NT2/D1 (cell line): Measurements from ENCODE around the gene OCLN.
"Not testable (repeated sequence)": the region's sequence is repeated elsewhere in the genome, so short reads cannot be mapped to it uniquely, and the experiment has no call there.

Source experiments
- DNase-seq: peaks from one replicate; pipeline ENCODE4 v3.0.0-alpha.2; 2011; ENCODE audit warnings: low read depth, low spot score
- H3K27me3 ChIP-seq: 2 replicates; pipeline ENCODE4 v1.6.0; 2011; ENCODE audit warnings: mild to moderate bottlenecking; ENCODE audit not compliant: insufficient read length, insufficient read depth
- H3K36me3 ChIP-seq: 2 replicates; pipeline ENCODE4 v1.6.1; 2011; ENCODE audit warnings: mild to moderate bottlenecking, low read length, mixed read lengths; ENCODE audit not compliant: insufficient read depth, insufficient read length
- H3K4me1 ChIP-seq: 2 replicates; pipeline ENCODE4 v1.5.1; 2011; ENCODE audit not compliant: insufficient read depth, insufficient read length
- H3K4me3 ChIP-seq: 2 replicates; pipeline ENCODE4 v1.5.1; 2011; ENCODE audit warnings: low read depth; ENCODE audit not compliant: insufficient read length
- H3K9ac ChIP-seq: 2 replicates; pipeline ENCODE4 v1.6.0; 2011; ENCODE audit warnings: low read depth; ENCODE audit not compliant: insufficient read length
- H3K9me3 ChIP-seq: 2 replicates; pipeline ENCODE4 v1.5.1; 2011; ENCODE audit warnings: mild to moderate bottlenecking, low read length; ENCODE audit not compliant: insufficient read depth
- SUZ12 ChIP-seq: IDR thresholded peaks from 2 replicates; pipeline ENCODE4 v1.6.1; 2011; ENCODE audit not compliant: insufficient read length, insufficient read depth; ENCODE audit errors: extremely low read depth
- YY1 ChIP-seq: IDR thresholded peaks from 2 replicates; pipeline ENCODE4 v1.6.1; 2011; ENCODE audit not compliant: insufficient read length, insufficient read depth
- ZNF274 ChIP-seq: IDR thresholded peaks from 2 replicates; pipeline ENCODE4 v1.6.1; 2011; ENCODE audit warnings: mild to moderate bottlenecking, low read depth, low read length

The OCLN gene

DNA sequence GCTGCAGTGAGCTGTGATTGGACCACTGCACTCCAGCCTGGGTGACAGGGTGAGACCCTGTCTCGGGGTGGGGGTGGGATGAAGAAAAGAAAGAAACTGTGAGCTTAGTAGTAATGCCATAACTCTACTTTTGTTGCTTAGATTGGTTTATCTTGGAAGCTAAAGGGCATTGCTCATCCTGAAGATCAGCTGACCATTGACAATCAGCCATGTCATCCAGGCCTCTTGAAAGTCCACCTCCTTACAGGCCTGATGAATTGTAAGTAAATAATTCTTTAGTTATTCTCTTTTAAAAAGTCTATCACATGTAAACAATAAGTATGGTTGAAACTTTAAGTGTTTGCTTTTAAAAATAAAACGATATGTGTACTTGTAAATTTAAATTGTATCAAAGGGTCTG, 11.4 kb downstream of the OCLN start:
- H3K9ac ChIP-seq: no peak overlapping the region
- TF ChIP-seq YY1: no peak
- no peak for TF ChIP-seq ZNF274
- TF ChIP-seq SUZ12: no peak
- H3K4me3 ChIP-seq: no peak overlapping the region
- H3K36me3 ChIP-seq: peaks cover 8% of the 10 kb centered on the region
- DNase-seq: no peak
- H3K9me3 ChIP-seq: no peaks in the 10 kb centered on the region
- H3K27me3 ChIP-seq: no peaks in the 10 kb centered on the region
- H3K4me1 ChIP-seq: peaks cover 5% of the 10 kb centered on the region

DNA sequence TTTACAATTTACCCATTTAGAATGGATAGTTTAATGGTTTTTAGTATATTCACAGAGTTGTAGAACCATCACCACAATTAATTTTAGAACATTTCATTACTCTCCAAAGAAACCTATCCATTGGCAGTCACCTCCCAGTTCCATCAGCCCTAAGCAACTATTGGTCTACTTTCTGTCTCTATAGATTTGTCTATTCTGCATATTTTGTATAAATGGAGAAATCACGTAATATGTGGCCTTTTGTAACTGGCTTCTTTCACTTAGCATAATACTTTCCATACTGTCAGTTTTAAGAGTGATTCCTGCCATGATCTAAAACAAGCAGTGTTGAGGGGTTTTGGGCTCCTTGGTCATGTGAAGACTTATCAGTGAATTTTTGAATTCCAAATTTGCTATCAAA, 12.7 kb downstream of the OCLN start:
- Histone ChIP-seq H3K9me3 (no peaks in the 10 kb centered on the region), H3K4me1 (peaks cover 5% of the 10 kb centered on the region), H3K9ac (no peak overlapping the region), H3K36me3 (peaks cover 15% of the 10 kb centered on the region), H3K4me3 (no peak overlapping the region), H3K27me3 (no peaks in the 10 kb centered on the region)
- DNase-seq: no peak
- TF ChIP-seq ZNF274 (no peak), YY1 (no peak), SUZ12 (no peak)

DNA sequence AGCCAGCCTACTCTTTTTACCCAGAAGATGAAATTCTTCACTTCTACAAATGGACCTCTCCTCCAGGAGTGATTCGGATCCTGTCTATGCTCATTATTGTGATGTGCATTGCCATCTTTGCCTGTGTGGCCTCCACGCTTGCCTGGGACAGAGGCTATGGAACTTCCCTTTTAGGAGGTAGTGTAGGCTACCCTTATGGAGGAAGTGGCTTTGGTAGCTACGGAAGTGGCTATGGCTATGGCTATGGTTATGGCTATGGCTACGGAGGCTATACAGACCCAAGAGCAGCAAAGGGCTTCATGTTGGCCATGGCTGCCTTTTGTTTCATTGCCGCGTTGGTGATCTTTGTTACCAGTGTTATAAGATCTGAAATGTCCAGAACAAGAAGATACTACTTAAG, 16.6 kb downstream of the OCLN start:
- DNase-seq: no peak

DNA sequence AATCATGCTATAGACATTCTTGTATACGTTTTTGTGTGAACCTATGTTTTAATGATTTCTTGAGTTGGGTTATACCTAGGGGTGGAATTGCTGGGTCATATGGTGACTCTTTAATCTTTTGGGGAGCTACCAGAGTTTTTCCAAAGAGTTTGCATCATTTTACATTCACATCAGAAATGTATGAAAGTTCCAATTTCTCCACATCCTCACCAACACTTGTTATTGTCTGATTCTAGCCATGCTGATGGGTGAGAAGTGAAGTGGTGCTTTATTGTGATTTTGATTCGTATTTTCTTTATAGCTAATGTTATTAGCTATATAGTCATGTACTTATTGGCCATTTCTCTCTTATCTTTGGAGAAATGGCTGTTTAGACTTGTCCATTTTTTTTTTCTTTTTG, 18.1 kb downstream of the OCLN start:
- Histone ChIP-seq H3K9me3 (no peaks in the 10 kb centered on the region), H3K9ac (no peak overlapping the region), H3K4me1 (no peaks in the 10 kb centered on the region), H3K27me3 (no peaks in the 10 kb centered on the region), H3K36me3 (peaks cover 14% of the 10 kb centered on the region), H3K4me3 (no peak overlapping the region)
- TF ChIP-seq SUZ12 (no peak), YY1 (no peak), ZNF274 (no peak)
- DNase-seq: no peak

More for the DNA sequence above, 16.6 kb downstream of the OCLN start:
- no peak overlapping the region for H3K4me3 ChIP-seq
- TF ChIP-seq SUZ12 (no peak), ZNF274 (no peak), YY1 (no peak)
- H3K36me3 ChIP-seq: peaks cover 15% of the 10 kb centered on the region
- H3K9me3 ChIP-seq: no peaks in the 10 kb centered on the region
- no peaks in the 10 kb centered on the region for H3K27me3 ChIP-seq
- H3K9ac ChIP-seq: no peak overlapping the region
- H3K4me1 ChIP-seq: no peaks in the 10 kb centered on the region

DNA sequence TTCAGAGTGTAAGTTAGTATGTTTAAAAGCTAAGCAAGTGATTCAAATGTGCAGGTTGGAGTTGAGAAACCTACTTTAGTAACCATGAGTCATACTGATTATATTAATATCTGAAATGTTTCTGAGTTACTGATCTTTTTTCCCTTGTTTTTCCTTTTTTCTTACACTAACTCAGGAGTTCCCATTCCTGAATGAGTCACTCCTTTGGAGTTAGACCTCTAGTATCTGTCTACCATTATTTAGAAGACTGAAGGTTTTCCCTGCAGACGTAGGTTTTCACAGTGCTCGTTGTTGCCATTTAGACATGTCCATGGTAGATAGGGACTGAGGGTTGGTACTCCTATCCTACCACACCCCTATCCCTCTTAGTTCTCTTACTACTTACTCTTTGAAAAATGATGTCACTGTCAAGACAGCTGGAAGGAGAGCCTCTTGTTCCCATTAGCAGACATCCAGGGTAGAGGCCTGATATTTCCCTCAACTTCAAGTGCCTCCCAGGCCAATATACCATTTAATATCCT, 20.2 kb downstream of the OCLN start:
- DNase-seq: no peak
- no peaks in the 10 kb centered on the region for H3K9me3 ChIP-seq
- peaks cover 9% of the 10 kb centered on the region for H3K36me3 ChIP-seq
- no peak overlapping the region for H3K9ac ChIP-seq
- H3K27me3 ChIP-seq: no peaks in the 10 kb centered on the region
- TF ChIP-seq YY1: no peak
- TF ChIP-seq ZNF274: no peak
- no peak for TF ChIP-seq SUZ12
- H3K4me3 ChIP-seq: no peak overlapping the region
- H3K4me1 ChIP-seq: no peaks in the 10 kb centered on the region

DNA sequence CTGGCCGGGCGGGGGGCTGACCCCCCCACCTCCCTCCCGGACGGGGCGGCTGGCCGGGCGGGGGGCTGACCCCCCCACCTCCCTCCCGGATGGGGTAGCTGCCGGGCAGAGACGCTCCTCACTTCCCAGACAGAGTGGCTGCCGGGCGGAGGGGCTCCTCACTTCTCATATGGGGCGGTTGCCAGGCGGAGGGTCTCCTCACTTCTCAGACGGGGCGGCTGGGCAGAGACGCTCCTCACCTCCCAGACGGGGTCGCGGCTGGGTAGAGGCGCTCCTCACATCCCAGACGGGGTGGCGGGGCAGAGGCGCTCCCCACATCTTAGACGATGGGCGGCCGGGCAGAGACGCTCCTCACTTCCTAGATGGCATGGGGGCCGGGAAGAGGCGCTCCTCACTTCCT, 23.0 kb downstream of the OCLN start:
- not testable (repeated sequence) for H3K36me3 ChIP-seq, H3K4me1 ChIP-seq, H3K4me3 ChIP-seq, H3K9ac ChIP-seq, H3K9me3 ChIP-seq, DNase-seq, H3K27me3 ChIP-seq

DNA sequence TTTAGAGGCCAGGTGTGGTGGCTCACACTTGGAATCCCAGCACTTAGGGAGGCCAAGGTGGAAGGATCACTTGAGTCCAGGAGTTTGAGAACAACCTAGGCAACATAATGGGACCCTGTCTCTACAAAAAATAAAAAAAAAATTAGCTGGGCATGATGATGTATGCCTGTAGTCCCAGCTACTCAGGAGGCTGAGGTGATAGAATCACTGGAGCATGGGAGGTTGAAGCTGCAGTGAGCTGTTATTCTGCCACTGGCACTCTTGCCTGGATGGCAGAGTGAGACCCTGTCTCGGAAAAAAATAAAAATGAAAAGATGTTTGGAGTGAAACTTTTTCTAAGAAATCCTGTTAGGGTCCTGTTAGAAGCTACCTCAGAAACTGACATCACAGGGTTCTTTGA, 24.2 kb downstream of the OCLN start:
- no peaks in the 10 kb centered on the region for H3K36me3 ChIP-seq
- no peak for DNase-seq
- H3K4me1 ChIP-seq: no peaks in the 10 kb centered on the region

DNA sequence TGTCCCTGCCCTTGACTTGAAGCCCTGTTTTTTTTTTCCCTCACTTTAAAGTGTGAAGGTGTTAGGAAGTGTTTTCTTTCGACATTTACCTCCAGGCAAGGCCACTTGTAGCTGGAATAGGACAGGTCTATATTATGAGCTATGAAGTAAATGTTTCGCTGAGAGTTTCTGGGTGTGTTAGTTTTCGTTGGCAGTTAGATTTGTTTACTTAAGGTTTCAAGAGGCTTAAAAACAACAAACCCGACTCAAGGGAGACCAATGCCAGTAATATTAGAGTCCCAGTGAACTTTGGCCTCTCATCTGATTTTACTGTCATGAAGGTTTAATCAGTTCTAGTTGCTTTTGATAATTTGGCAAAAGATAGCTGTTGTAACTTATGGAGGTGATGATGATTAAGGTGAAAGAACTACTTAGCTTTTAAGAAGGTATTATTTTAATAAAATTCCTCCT, 25.2 kb downstream of the OCLN start:
- Histone ChIP-seq H3K9ac (no peak overlapping the region), H3K4me3 (no peak overlapping the region), H3K27me3 (no peaks in the 10 kb centered on the region), H3K9me3 (no peaks in the 10 kb centered on the region), H3K4me1 (no peaks in the 10 kb centered on the region), H3K36me3 (no peaks in the 10 kb centered on the region)
- DNase-seq: no peak
- no peak for TF ChIP-seq ZNF274
- no peak for TF ChIP-seq SUZ12
- no peak for TF ChIP-seq YY1

More for the DNA sequence above, 24.2 kb downstream of the OCLN start:
- Histone ChIP-seq H3K27me3 (no peaks in the 10 kb centered on the region), H3K9ac (no peak overlapping the region), H3K9me3 (no peaks in the 10 kb centered on the region), H3K4me3 (no peak overlapping the region)
- TF ChIP-seq ZNF274 (no peak), SUZ12 (no peak), YY1 (no peak)
